Natural killer cell (primary cell): ENCODE measurements around the gene TMEM51. TPM values are rescaled to one million over a fixed set of nuclear protein-coding genes. Genes with fewer than 3 reads are reported as not detected.

ENCODE experiments used
- ATAC-seq, 3 donors: fragments of 150-1000 bp in 2 of 3; fragments of 200-7000 bp in 1 of 3; cut with Tn5 transposase; 1 replicate in 1 of 3; 2 replicates in 2 of 3; pipeline ENCODE4 v1.10.0; 2021; ENCODE audit warnings: mild to moderate bottlenecking in 2 of 3, moderate library complexity in 2 of 3
- DNase-seq, 2 donors: peaks; one replicate each; pipeline versions ENCODE4 v3.0.0 to v3.0.0-alpha.2; 2013 to 2021; ENCODE audit warnings: mixed read lengths in 1 of 2
- H3K27ac ChIP-seq: one replicate; pipeline ENCODE4 v1.5.1; 2013; ENCODE audit warnings: mild to moderate bottlenecking, low read length
- H3K27me3 ChIP-seq: one replicate; pipeline ENCODE4 v1.6.1; 2013; ENCODE audit warnings: low read length; ENCODE audit not compliant: control insufficient read depth, insufficient read depth
- H3K36me3 ChIP-seq: one replicate; pipeline ENCODE4 v1.6.1; 2013; ENCODE audit warnings: low read length; ENCODE audit not compliant: control insufficient read depth, insufficient read depth
- H3K4me1 ChIP-seq: one replicate; pipeline ENCODE4 v1.6.1; 2013; ENCODE audit warnings: low read length; ENCODE audit not compliant: control insufficient read depth, insufficient read depth
- H3K4me3 ChIP-seq: one replicate; pipeline ENCODE4 v1.5.1; 2013; ENCODE audit warnings: low read length
- H3K9me3 ChIP-seq: one replicate; pipeline ENCODE4 v1.6.1; 2013; ENCODE audit warnings: low read length; ENCODE audit not compliant: control insufficient read depth, insufficient read depth
- H3K27ac Mint-ChIP-seq, 2 donors: one replicate each; pipeline ENCODE4 v1.8.0; 2022; ENCODE audit warnings: mild to moderate bottlenecking in 2 of 2, mixed read lengths in 2 of 2, moderate library complexity in 1 of 2
- H3K27me3 Mint-ChIP-seq, 2 donors: one replicate each; pipeline ENCODE4 v1.8.0; 2022; ENCODE audit warnings: low read depth in 2 of 2, mixed read lengths in 2 of 2
- H3K36me3 Mint-ChIP-seq: one replicate; pipeline ENCODE4 v1.8.0; 2022; ENCODE audit warnings: mixed read lengths
- H3K4me1 Mint-ChIP-seq, 2 donors: one replicate each; pipeline ENCODE4 v1.8.0; 2022; ENCODE audit warnings: mixed read lengths in 2 of 2
- H3K4me3 Mint-ChIP-seq: one replicate; pipeline ENCODE4 v1.8.0; 2022; ENCODE audit warnings: mild to moderate bottlenecking, moderate library complexity, mixed read lengths
- H3K9me3 Mint-ChIP-seq, 2 donors: one replicate each; pipeline ENCODE4 v1.8.0; 2022; ENCODE audit warnings: mixed read lengths in 2 of 2
- WGBS: methylation state at CpG from one replicate; pipeline ENCODE4 v1.1.7; 2013; ENCODE audit warnings: missing lambda C conversion rate; ENCODE audit not compliant: insufficient coverage; 5-methylcytosine and 5-hydroxymethylcytosine counted together
- intact Hi-C: fragments of 100-400 bp; cut with micrococcal nuclease; formaldehyde crosslinking; loops from one replicate; pipeline ENCODE4 v1.14.2; 2022
- total RNA-seq, 4 donors: library from RNA; stranded (reverse); fragments of 120-200 nt in 1 of 4; gene quantifications; one replicate each; pipeline versions ENCODE4 v1.2.3 to v1.2.4, GENCODE V29; 2013 to 2022
- TF ChIP-seq, protein P1 (sequence below): fragments of 200-600 bp; IDR thresholded peaks from one replicate; pipeline ENCODE4 v1.8.0; 2022; ENCODE audit warnings: antibody characterized with exemption

TMEM51 gene
- total RNA-seq, 3 donors from 2014 or later (not counting 1 experiment from before 2014, with no cell fraction given) = not detected

DNA sequence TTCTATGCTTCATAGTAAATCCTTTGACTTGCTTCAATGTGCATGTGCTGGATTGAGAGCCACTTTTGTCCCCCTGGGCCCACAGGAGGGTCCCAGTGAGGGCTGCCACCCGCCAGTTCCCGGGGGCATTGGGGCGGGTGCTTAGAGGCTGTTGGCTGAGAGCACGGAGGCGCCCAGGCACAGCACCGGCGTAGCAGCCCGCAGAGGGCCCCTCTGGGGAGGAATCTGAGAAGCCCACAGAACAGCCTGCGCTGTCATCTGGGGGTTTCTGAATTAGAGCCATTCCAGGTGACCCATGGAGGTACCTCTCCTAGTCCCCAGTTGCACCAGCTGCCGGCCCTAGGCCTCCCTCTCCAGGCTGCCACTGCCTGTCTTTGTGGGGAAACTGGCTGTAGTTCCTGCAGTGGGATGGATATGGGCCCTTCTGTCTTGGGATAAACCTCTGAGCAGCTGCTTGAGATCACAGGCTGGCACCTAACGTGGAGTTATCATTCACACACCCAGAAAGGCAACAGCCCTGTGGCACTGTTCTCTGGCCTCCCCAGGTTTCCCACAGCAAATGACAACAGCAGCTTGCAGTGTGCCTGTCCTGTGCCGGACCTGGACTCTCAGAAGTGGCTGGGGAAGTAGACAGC, 39.5 kb downstream of the TMEM51 start:
- DNase-seq (no peak), ATAC-seq (no peak)
- no peaks in the 10 kb centered on the region for H3K4me1 ChIP-seq
- Mint-ChIP-seq H3K27me3 (no peaks in the 10 kb centered on the region), H3K36me3 (no peaks in the 10 kb centered on the region), H3K27ac (no peak overlapping the region), H3K4me1 (no peaks in the 10 kb centered on the region), H3K9me3 (no peaks in the 10 kb centered on the region), H3K4me3 (no peak overlapping the region)
- no peak overlapping the region for H3K4me3 ChIP-seq
- TF ChIP-seq, protein P1, sequence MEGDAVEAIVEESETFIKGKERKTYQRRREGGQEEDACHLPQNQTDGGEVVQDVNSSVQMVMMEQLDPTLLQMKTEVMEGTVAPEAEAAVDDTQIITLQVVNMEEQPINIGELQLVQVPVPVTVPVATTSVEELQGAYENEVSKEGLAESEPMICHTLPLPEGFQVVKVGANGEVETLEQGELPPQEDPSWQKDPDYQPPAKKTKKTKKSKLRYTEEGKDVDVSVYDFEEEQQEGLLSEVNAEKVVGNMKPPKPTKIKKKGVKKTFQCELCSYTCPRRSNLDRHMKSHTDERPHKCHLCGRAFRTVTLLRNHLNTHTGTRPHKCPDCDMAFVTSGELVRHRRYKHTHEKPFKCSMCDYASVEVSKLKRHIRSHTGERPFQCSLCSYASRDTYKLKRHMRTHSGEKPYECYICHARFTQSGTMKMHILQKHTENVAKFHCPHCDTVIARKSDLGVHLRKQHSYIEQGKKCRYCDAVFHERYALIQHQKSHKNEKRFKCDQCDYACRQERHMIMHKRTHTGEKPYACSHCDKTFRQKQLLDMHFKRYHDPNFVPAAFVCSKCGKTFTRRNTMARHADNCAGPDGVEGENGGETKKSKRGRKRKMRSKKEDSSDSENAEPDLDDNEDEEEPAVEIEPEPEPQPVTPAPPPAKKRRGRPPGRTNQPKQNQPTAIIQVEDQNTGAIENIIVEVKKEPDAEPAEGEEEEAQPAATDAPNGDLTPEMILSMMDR = no peak
- H3K27ac ChIP-seq = no peak overlapping the region
- 62% methylated on average over 12 of the region's 12 CpGs for WGBS
- intact Hi-C loops = no loop called here
- H3K27me3 ChIP-seq = no peaks in the 10 kb centered on the region
- H3K36me3 ChIP-seq = no peaks in the 10 kb centered on the region
- no peaks in the 10 kb centered on the region for H3K9me3 ChIP-seq

DNA sequence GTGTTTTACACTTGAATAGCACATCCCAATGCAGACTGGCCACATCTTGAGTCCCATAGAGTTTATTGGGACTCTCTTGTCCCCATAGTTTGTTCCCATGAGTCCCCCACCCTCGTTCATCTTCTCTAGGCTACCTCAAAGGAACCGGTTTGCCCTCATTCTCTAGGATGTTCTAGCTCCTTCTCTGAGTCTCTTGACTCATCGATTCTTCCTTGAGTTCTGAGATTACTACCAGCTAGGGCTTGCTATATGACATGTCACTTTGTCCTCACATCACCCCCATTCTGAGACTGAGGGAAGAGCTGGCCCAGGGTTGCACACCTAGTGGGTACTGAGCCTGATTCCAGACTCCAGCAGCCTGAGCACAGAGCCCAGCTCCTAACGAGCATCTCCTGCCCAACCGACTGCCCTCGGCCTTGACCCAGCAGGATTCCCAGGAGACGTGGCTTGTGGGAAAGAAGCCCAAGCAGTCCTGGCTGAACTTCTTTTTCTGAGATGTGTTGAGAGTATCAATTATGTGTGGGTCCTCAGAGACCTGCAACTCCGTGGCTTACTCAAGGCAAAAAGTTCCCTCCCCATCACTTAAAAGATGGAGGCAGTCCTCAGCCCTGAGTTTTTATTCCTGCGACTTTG, 42.0 kb downstream of the TMEM51 start:
- intact Hi-C loops = no loop called here

DNA sequence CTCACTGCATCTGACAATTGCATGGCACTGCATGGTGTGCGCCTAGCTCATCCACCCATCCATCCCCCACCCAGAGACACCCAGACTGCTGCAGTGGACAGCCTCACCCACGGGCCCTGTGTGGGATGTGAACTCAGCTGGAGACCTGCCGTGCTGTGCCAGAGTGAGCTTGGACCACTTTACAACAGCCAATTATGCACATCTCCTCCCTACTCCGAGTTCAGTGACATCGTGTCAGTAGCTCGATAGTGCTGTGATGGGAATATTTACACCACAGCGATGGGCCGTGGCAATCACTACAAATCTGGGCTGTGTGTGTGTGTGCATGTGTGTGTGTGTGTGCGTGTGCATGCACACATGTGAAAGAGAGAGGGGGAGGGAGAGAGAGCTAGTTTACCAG, 42.5 kb downstream of the TMEM51 start:
- no peaks in the 10 kb centered on the region for H3K36me3 Mint-ChIP-seq
- no peak overlapping the region for H3K27ac Mint-ChIP-seq

More for the DNA sequence above, 42.0 kb downstream of the TMEM51 start:
- Mint-ChIP-seq H3K36me3 (no peaks in the 10 kb centered on the region), H3K4me1 (no peaks in the 10 kb centered on the region), H3K9me3 (no peaks in the 10 kb centered on the region), H3K4me3 (no peak overlapping the region), H3K27ac (no peak overlapping the region), H3K27me3 (no peaks in the 10 kb centered on the region)
- no peaks in the 10 kb centered on the region for H3K4me1 ChIP-seq
- TF ChIP-seq, protein P1 = no peak
- no peak for ATAC-seq
- 76% methylated on average over 9 of the region's 9 CpGs for WGBS
- H3K4me3 ChIP-seq = no peak overlapping the region
- no peak for DNase-seq
- no peaks in the 10 kb centered on the region for H3K27me3 ChIP-seq
- H3K36me3 ChIP-seq = no peaks in the 10 kb centered on the region
- H3K9me3 ChIP-seq = no peaks in the 10 kb centered on the region
- no peak overlapping the region for H3K27ac ChIP-seq

More for the DNA sequence above, 42.5 kb downstream of the TMEM51 start:
- no peaks in the 10 kb centered on the region for H3K4me1 Mint-ChIP-seq
- no peak overlapping the region for H3K27ac ChIP-seq
- H3K36me3 ChIP-seq = no peaks in the 10 kb centered on the region
- DNase-seq (no peak), ATAC-seq (no peak)
- 76% methylated on average over 9 of the region's 9 CpGs for WGBS
- H3K4me1 ChIP-seq = no peaks in the 10 kb centered on the region
- H3K9me3 Mint-ChIP-seq = no peaks in the 10 kb centered on the region
- no peaks in the 10 kb centered on the region for H3K9me3 ChIP-seq
- no peak overlapping the region for H3K4me3 ChIP-seq
- H3K27me3 ChIP-seq = no peaks in the 10 kb centered on the region
- H3K4me3 Mint-ChIP-seq = no peak overlapping the region
- TF ChIP-seq, protein P1 = no peak
- H3K27me3 Mint-ChIP-seq = no peaks in the 10 kb centered on the region
- intact Hi-C loops = no loop called here
